Heart left ventricle (tissue), 13 donors: ENCODE measurements around the gene GTF2H2.
"Not testable (repeated sequence)": the region's sequence is repeated elsewhere in the genome, so short reads cannot be mapped to it uniquely, and the experiment has no call there.

Source experiments
- POLR2A ChIP-seq, 2 donors: fragments of 450-650 bp; IDR thresholded peaks; one replicate each; pipeline ENCODE4 v1.6.1; 2017; ENCODE audit warnings: antibody characterized with exemption in 2 of 2, mild to moderate bottlenecking in 2 of 2, moderate library complexity in 2 of 2
- TF ChIP-seq, protein P1 (sequence below), 12 donors: fragments of 200-600 bp; sonication (generic) in 4 of 12; IDR thresholded peaks; one replicate each; pipeline versions ENCODE4 v1.5.0 to v1.8.0; 2018 to 2022; ENCODE audit warnings: antibody characterized with exemption in 12 of 12, mild to moderate bottlenecking in 5 of 12
- donor health status: ischemic (EF 13 %, LVEDD 7.1; RV severe dilation, severe dysfunction).
- donor health status: DM: no; HTN: yes; CAD: no.
- donor health status: DM: no; HTN: no; CAD: no.
- donor health status: ischemic (EF 25% LVEDD 6.9; RV normal size, moderate dysfunction).
- donor health status: ischemic (EF 25% LVEDD 5.7; RV mildly dilated, moderate dysfunction).
- donor health status: ischemic (EF 35%, LVEDD 5.7; RV mildly dilated, moderate dysfunction).
- donor health status: nonischemic (EF 11% LVEDD 7.7; RV severe dilation, severe dysfunction).
- donor health status: DM: yes; HTN: yes; CAD: no.
- donor health status: PGD.
- donor health status: ischemic (EF 29% LVEDD 5.4; RV normal size, mild dysfunction).
- donor health status: nonischemic (EF 23%, LVEDD 6.1; RV moderate dilation, normal function).

DNA sequence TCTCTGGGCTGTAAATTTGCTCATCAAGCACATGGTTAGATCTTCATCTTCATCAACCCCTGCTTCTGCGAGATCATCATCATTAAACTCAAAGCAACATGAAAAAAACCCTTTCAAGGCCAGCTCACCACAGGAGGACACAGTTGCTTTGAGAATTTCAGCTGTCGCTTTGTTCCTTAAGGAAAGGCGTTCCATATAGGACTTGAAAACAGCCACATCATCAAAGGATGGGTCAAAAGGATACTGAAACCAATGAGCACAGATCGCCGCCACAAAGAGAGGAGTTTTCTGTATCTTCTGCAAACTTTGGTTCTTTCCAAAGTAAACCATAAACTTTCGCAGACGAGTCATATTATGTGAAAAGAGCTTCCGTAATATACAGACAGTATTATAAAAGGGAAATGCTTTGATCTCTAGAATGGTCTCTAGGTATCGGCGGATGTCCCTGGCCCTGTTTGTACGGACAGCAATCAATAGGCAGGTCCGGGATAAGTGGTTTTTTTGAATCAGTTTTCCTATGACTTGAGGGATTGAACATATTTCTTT lies 42.3 kb upstream of the GTF2H2 start:
- TF ChIP-seq, protein P1, sequence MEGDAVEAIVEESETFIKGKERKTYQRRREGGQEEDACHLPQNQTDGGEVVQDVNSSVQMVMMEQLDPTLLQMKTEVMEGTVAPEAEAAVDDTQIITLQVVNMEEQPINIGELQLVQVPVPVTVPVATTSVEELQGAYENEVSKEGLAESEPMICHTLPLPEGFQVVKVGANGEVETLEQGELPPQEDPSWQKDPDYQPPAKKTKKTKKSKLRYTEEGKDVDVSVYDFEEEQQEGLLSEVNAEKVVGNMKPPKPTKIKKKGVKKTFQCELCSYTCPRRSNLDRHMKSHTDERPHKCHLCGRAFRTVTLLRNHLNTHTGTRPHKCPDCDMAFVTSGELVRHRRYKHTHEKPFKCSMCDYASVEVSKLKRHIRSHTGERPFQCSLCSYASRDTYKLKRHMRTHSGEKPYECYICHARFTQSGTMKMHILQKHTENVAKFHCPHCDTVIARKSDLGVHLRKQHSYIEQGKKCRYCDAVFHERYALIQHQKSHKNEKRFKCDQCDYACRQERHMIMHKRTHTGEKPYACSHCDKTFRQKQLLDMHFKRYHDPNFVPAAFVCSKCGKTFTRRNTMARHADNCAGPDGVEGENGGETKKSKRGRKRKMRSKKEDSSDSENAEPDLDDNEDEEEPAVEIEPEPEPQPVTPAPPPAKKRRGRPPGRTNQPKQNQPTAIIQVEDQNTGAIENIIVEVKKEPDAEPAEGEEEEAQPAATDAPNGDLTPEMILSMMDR (IDR thresholded peaks at IDR 0.05): not testable (repeated sequence)
- TF ChIP-seq POLR2A (IDR thresholded peaks at IDR 0.05): not testable (repeated sequence)
